ENCODE measurements around the gene DGKI.

DGKI gene

GRCh38 chr7:137513091-137513490, 333.7 kb downstream of the DGKI start:
- DNase-seq = no peak

GRCh38 chr7:137507096-137507495, 339.7 kb downstream of the DGKI start:
- no peak for DNase-seq

- no peak for DNase-seq
Observed at GRCh38 chr7:137506031-137506430, 340.7 kb downstream of the DGKI start.

- no peak for DNase-seq
Observed at GRCh38 chr7:137501562-137501961, 345.2 kb downstream of the DGKI start.

- DNase-seq = no peak
Observed at GRCh38 chr7:137492889-137493288, 353.9 kb downstream of the DGKI start.

- no peak for DNase-seq
Observed at GRCh38 chr7:137489880-137490279, 356.9 kb downstream of the DGKI start.

- DNase-seq = no peak
Observed at GRCh38 chr7:137488038-137488437, 358.7 kb downstream of the DGKI start.

GRCh38 chr7:137485818-137486217, 361.0 kb downstream of the DGKI start:
- no peak for DNase-seq

- no peak for DNase-seq
Observed at GRCh38 chr7:137484326-137484725, 362.4 kb downstream of the DGKI start.

- no peak for DNase-seq
Observed at GRCh38 chr7:137482466-137482865, 364.3 kb downstream of the DGKI start.

- no peak for DNase-seq
Observed at GRCh38 chr7:137480824-137481365, 365.9 kb downstream of the DGKI start.

GRCh38 chr7:137480401-137480800, 366.4 kb downstream of the DGKI start:
- no peak for DNase-seq

- DNase-seq = no peak
Observed at GRCh38 chr7:137476937-137477336, 369.8 kb downstream of the DGKI start.

GRCh38 chr7:137475966-137476365, 370.8 kb downstream of the DGKI start:
- no peak for DNase-seq

GRCh38 chr7:137474540-137475026, 372.2 kb downstream of the DGKI start:
- DNase-seq = no peak

GRCh38 chr7:137471128-137471527, 375.6 kb downstream of the DGKI start:
- DNase-seq = no peak

GRCh38 chr7:137469858-137470257, 376.9 kb downstream of the DGKI start:
- no peak for DNase-seq

GRCh38 chr7:137469191-137469811, 377.5 kb downstream of the DGKI start:
- no peak for DNase-seq

GRCh38 chr7:137462847-137463246, 383.9 kb downstream of the DGKI start:
- no peak for DNase-seq

GRCh38 chr7:137462074-137462715, 384.6 kb downstream of the DGKI start:
- DNase-seq = no peak

- DNase-seq = no peak
Observed at GRCh38 chr7:137458399-137458798, 388.4 kb downstream of the DGKI start.

- no peak for DNase-seq
Observed at GRCh38 chr7:137454767-137455166, 392.0 kb downstream of the DGKI start.

GRCh38 chr7:137454246-137454724, 392.5 kb downstream of the DGKI start:
- DNase-seq = no peak

- DNase-seq = no peak
Observed at GRCh38 chr7:137453356-137453755, 393.4 kb downstream of the DGKI start.

Measured in CD4-positive, alpha-beta T cell treated with Interleukin-6 for 4 hours (primary cell).